HL-60 (cell line): Measurements from ENCODE around the gene PTDSS2.

Experiments used
- CTCF ChIP-seq: IDR thresholded peaks from one replicate; pipeline ENCODE4 v1.5.1; 2011; ENCODE audit warnings: low read length, control low read depth, inconsistent platforms; ENCODE audit not compliant: insufficient read depth
- GABPA ChIP-seq: IDR thresholded peaks from 2 replicates; pipeline ENCODE4 v1.6.1; 2012; ENCODE audit warnings: low read depth
- REST ChIP-seq: IDR thresholded peaks from 2 replicates; pipeline ENCODE4 v1.6.1; 2012; ENCODE audit warnings: low read depth; ENCODE audit not compliant: insufficient replicate concordance

- TF ChIP-seq CTCF (no peak), REST (no peak), GABPA (no peak)
Measured at GRCh38 chr11:490186-490929, 40.3 kb downstream of the PTDSS2 start.
